Glutamatergic neuron (in vitro differentiated cells): ENCODE results near the gene CYBA. TPM values are rescaled to one million over a fixed set of nuclear protein-coding genes. Genes with fewer than 3 reads are reported as not detected.

Experiments
- DNase-seq: peaks from one replicate; pipeline ENCODE4 v3.0.0; 2022
- H3K27ac Mint-ChIP-seq: one replicate; pipeline ENCODE4 v1.8.0; 2020; ENCODE audit warnings: mild to moderate bottlenecking, mixed read lengths, inconsistent platforms; ENCODE audit not compliant: unreplicated experiment
- H3K27me3 Mint-ChIP-seq: one replicate; pipeline ENCODE4 v1.8.0; 2020; ENCODE audit warnings: mild to moderate bottlenecking, moderate library complexity, mixed read lengths, inconsistent platforms; ENCODE audit not compliant: unreplicated experiment
- H3K36me3 Mint-ChIP-seq: one replicate; pipeline ENCODE4 v1.8.0; 2020; ENCODE audit warnings: mild to moderate bottlenecking, mixed read lengths, inconsistent platforms; ENCODE audit not compliant: unreplicated experiment
- H3K4me1 Mint-ChIP-seq: one replicate; pipeline ENCODE4 v1.8.0; 2020; ENCODE audit warnings: mild to moderate bottlenecking, low read depth, mixed read lengths, inconsistent platforms; ENCODE audit not compliant: unreplicated experiment
- H3K4me3 Mint-ChIP-seq: one replicate; pipeline ENCODE4 v1.8.0; 2020; ENCODE audit warnings: mild to moderate bottlenecking, mixed read lengths, inconsistent platforms; ENCODE audit not compliant: unreplicated experiment
- H3K9me3 Mint-ChIP-seq: one replicate; pipeline ENCODE4 v1.8.0; 2020; ENCODE audit warnings: mild to moderate bottlenecking, moderate library complexity, mixed read lengths, inconsistent platforms; ENCODE audit not compliant: unreplicated experiment
- total RNA-seq: library from RNA; stranded (reverse); fragmentation: NEBNext Ultra II Directional; extraction: Animal tissue kit (Norgen Biotek cat#: 25700); gene quantifications from one replicate; pipeline ENCODE4 v1.2.1, GENCODE V29; 2021; ENCODE audit not compliant: unreplicated experiment
- TF ChIP-seq, protein P1 (sequence below): fragments of 200-600 bp; sonication (generic); IDR thresholded peaks from one replicate; pipeline ENCODE4 v1.5.0; 2021; ENCODE audit not compliant: partially characterized antibody, unreplicated experiment

The CYBA gene
- total RNA-seq, 1 donor from 2014 or later, result 28.7 TPM

DNA sequence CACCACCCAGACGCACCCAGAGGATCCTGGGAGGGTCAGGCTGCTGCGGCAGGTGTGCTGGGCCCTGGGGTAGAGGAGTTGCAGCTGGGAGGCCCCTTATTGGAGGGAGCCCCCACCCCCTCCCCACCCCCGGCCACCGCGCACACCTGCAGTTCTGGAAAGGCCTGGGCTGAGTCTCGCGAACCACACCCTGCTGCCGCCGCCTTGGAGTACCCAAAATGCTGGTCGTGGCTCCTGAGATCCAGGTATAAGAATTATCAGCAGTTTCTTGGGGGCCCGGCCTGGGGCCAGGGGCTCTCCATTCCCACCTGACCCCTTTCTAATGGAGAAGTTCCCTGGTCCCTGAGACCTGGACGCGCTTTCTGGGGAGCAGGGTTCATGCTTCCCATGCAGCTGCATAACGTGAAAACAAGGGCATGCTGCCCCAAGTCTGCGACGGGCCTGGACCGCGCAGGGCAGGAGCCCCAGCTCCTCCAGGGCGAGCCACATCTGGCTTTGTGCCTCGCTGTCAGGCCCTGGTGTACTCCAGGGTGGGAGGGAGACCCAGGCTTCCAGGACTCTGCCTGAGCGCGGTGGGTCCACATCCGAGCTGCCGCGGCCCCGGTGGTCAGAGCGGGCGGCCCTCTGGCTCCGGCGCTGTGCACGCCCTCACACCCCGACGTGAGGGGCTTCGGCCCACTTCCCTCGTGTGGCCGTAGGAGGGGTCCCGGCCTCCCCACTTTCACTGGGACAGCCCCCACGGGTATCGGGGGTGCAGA, 42.7 kb upstream of the CYBA start:
- no peak overlapping the region for H3K27ac Mint-ChIP-seq
- no peak overlapping the region for H3K4me3 Mint-ChIP-seq
- H3K36me3 Mint-ChIP-seq, result no peaks in the 10 kb centered on the region
- TF ChIP-seq, protein P1, sequence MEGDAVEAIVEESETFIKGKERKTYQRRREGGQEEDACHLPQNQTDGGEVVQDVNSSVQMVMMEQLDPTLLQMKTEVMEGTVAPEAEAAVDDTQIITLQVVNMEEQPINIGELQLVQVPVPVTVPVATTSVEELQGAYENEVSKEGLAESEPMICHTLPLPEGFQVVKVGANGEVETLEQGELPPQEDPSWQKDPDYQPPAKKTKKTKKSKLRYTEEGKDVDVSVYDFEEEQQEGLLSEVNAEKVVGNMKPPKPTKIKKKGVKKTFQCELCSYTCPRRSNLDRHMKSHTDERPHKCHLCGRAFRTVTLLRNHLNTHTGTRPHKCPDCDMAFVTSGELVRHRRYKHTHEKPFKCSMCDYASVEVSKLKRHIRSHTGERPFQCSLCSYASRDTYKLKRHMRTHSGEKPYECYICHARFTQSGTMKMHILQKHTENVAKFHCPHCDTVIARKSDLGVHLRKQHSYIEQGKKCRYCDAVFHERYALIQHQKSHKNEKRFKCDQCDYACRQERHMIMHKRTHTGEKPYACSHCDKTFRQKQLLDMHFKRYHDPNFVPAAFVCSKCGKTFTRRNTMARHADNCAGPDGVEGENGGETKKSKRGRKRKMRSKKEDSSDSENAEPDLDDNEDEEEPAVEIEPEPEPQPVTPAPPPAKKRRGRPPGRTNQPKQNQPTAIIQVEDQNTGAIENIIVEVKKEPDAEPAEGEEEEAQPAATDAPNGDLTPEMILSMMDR, result no peak
- no peak for DNase-seq
- no peaks in the 10 kb centered on the region for H3K4me1 Mint-ChIP-seq
- H3K9me3 Mint-ChIP-seq, result no peaks in the 10 kb centered on the region
- peaks cover 5% of the 10 kb centered on the region for H3K27me3 Mint-ChIP-seq

DNA sequence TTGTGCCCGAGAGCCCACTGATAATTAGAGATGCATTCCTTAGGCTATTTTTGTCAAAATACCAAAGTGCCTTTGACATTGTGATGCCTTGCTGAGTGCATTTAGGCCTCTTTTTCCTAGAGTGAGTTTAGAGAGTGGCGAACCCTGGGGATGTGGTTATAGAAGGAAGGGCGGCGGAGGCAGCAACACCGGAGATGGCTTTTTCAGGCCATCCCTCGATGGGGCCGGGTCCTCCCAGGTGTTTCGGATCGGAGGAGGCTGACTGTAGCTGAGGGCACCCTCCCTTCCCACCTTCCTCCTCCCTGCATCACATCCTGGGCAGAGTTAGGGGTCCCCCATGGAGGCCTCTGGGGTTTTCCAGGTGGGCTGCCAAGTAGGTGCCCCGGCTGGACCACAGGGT, 42.0 kb upstream of the CYBA start:
- Mint-ChIP-seq H3K27ac (no peak overlapping the region), H3K4me1 (no peaks in the 10 kb centered on the region), H3K27me3 (peaks cover 5% of the 10 kb centered on the region), H3K4me3 (no peak overlapping the region), H3K9me3 (no peaks in the 10 kb centered on the region), H3K36me3 (no peaks in the 10 kb centered on the region)
- TF ChIP-seq, protein P1, result no peak
- no peak for DNase-seq

GRCh38 chr16:88691924-88692560, 41.2 kb upstream of the CYBA start:
- TF ChIP-seq, protein P1, result no peak

GRCh38 chr16:88691129-88691813, 40.4 kb upstream of the CYBA start:
- no peaks in the 10 kb centered on the region for H3K4me1 Mint-ChIP-seq
- H3K27ac Mint-ChIP-seq, result no peak overlapping the region
- no peak for DNase-seq
- H3K4me3 Mint-ChIP-seq, result no peak overlapping the region
- TF ChIP-seq, protein P1, result no peak
- H3K27me3 Mint-ChIP-seq, result peaks cover 5% of the 10 kb centered on the region
- H3K9me3 Mint-ChIP-seq, result no peaks in the 10 kb centered on the region
- no peaks in the 10 kb centered on the region for H3K36me3 Mint-ChIP-seq

More at GRCh38 chr16:88691924-88692560, 41.2 kb upstream of the CYBA start:
- no peaks in the 10 kb centered on the region for H3K4me1 Mint-ChIP-seq
- no peak overlapping the region for H3K27ac Mint-ChIP-seq
- DNase-seq, result no peak
- no peak overlapping the region for H3K4me3 Mint-ChIP-seq
- no peaks in the 10 kb centered on the region for H3K9me3 Mint-ChIP-seq
- H3K36me3 Mint-ChIP-seq, result no peaks in the 10 kb centered on the region
- peaks cover 5% of the 10 kb centered on the region for H3K27me3 Mint-ChIP-seq
